ENCODE results near the gene LPP.

Gene LPP

GRCh38 chr3:188798556-188799145 is 644.7 kb downstream of the LPP start:
- no peak for TF ChIP-seq ZFX (IDR thresholded peaks at IDR 0.05; ENCODE audit: borderline replicate concordance)
- TF ChIP-seq CTCF (IDR thresholded peaks at IDR 0.05) = no peak

GRCh38 chr3:188801393-188801792 is 647.4 kb downstream of the LPP start:
- TF ChIP-seq CTCF (IDR thresholded peaks at IDR 0.05) (no peak), ZFX (IDR thresholded peaks at IDR 0.05; ENCODE audit: borderline replicate concordance) (no peak)
- H3K27ac ChIP-seq = no peak overlapping the region

More at GRCh38 chr3:188798556-188799145, 644.7 kb downstream of the LPP start:
- H3K27ac ChIP-seq = no peak overlapping the region

DNA sequence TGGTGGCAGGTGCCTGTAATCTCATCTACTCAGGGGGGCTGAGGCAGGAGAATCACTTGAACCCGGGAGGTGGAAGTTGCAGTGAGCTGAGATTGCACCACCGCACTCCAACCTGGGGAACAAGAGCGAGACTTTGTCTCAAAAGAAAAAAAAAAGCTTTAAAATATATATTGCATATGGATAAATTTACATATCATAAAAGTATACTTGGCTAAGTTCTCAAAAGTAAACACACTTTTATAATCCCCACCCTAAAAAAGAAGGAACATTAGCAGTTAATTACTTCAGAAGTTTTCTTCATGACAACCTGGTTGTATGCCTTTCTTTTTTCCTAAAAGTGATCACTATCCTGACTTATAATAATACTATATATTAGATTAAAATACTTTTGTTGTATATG is 648.7 kb downstream of the LPP start:
- no peak for TF ChIP-seq ZFX (IDR thresholded peaks at IDR 0.05; ENCODE audit: borderline replicate concordance)
- TF ChIP-seq CTCF (IDR thresholded peaks at IDR 0.05) = no peak
- H3K27ac ChIP-seq = no peak overlapping the region

DNA sequence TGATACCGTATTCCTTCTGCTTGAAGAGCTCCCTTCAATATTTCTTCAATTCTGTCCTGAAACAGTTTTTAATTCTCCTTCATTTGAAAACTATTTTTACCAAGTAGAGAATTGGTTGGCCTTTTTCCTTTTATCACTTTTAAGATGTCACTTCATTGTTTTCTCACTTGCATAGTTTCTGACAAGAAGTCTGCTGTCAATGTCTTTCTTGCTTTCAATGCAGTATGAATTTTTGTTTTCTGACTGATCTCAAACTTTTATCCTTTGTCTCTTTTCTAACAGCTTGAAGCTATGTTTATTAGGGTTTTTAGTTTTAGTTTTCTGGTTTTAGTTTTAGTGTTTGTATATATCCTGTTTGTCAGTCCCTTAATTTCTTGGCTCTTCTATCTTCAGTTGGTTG is 653.0 kb downstream of the LPP start:
- no peak overlapping the region for H3K27ac ChIP-seq
- TF ChIP-seq ZFX (IDR thresholded peaks at IDR 0.05; ENCODE audit: borderline replicate concordance) (no peak), CTCF (IDR thresholded peaks at IDR 0.05) (no peak)

GRCh38 chr3:188812198-188812597 is 658.2 kb downstream of the LPP start:
- TF ChIP-seq ZFX (IDR thresholded peaks at IDR 0.05; ENCODE audit: borderline replicate concordance) = no peak
- TF ChIP-seq CTCF (IDR thresholded peaks at IDR 0.05) = no peak

GRCh38 chr3:188814581-188814980 is 660.6 kb downstream of the LPP start:
- H3K27ac ChIP-seq = no peak overlapping the region
- TF ChIP-seq ZFX (IDR thresholded peaks at IDR 0.05; ENCODE audit: borderline replicate concordance) (no peak), CTCF (IDR thresholded peaks at IDR 0.05) (no peak)

More at GRCh38 chr3:188812198-188812597, 658.2 kb downstream of the LPP start:
- H3K27ac ChIP-seq = no peak overlapping the region

DNA sequence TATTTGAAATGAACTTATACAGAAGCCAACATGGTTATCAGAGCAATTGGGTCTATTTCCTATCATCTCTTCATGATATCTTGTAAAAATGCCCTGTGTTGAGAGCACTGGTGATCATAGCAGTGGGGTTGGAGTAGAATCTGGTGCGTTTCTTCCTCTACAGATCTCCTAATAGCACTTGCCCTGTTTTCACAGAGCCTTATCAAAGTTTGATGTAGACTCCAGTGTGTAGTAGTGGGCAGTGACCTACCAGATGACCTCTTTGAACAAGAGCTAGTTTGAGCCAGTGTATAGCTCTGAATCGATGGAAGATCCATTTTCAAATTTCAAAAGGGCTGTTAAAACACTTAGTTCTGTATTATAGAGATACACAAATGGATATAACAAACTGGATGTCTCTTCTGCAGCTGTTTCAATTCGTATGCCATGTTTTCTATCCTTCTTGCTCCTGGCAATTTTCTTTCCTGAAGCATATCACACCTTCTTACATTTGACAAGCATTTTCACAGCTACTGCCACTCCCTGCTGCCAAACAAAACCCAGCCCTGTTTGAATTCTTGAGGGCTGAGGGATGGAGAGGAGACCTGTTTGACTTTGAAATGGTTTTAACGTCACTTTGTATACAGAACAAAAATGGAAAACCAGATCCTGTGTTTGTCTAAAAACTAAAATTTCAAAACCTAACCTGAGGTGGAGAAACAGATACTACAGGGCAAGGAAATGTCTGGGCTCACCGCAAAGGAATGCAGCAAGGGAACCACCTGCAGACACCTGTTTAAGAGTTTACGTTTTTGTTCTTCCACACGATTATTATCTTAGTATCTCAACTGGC is 663.4 kb downstream of the LPP start:
- TF ChIP-seq CTCF (IDR thresholded peaks at IDR 0.05) = no peak
- TF ChIP-seq ZFX (IDR thresholded peaks at IDR 0.05; ENCODE audit: borderline replicate concordance) = no peak
- no peak overlapping the region for H3K27ac ChIP-seq

Measured in 22Rv1 (cell line).